Myocyte (in vitro differentiated cells): ENCODE results near the gene ZNF341. TPM values are rescaled to one million over a fixed set of nuclear protein-coding genes. Genes with fewer than 3 reads are reported as not detected.

Experiments
- DNase-seq: peaks from one replicate; pipeline ENCODE4 v3.0.0-alpha.2; 2012; ENCODE audit warnings: low read depth
- total RNA-seq: library from RNA; depleted of rRNA; stranded (reverse); fragments of >200 nt; gene quantifications from 2 replicates; pipeline ENCODE4 v1.2.3, GENCODE V29; 2014

ZNF341 gene
- total RNA-seq, 1 donor from 2014 or later: 2.0 TPM

- DNase-seq: no peak
Measured at GRCh38 chr20:33766686-33767085, 34.9 kb downstream of the ZNF341 start.

GRCh38 chr20:33767777-33768138 is 36.0 kb downstream of the ZNF341 start:
- DNase-seq: no peak

GRCh38 chr20:33769043-33769442 is 37.2 kb downstream of the ZNF341 start:
- no peak for DNase-seq

- DNase-seq: no peak
Measured at GRCh38 chr20:33770005-33770404, 38.2 kb downstream of the ZNF341 start.

GRCh38 chr20:33771938-33772337 is 40.1 kb downstream of the ZNF341 start:
- DNase-seq: no peak

GRCh38 chr20:33772439-33772838 is 40.6 kb downstream of the ZNF341 start:
- no peak for DNase-seq

- DNase-seq: peak; percentile 34
Measured at GRCh38 chr20:33773412-33774089, 41.8 kb downstream of the ZNF341 start.

- DNase-seq: no peak
Measured at GRCh38 chr20:33777816-33778215, 46.0 kb downstream of the ZNF341 start.

GRCh38 chr20:33781133-33781532 is 49.3 kb downstream of the ZNF341 start:
- DNase-seq: no peak

- DNase-seq: no peak
Measured at GRCh38 chr20:33781945-33782344, 50.1 kb downstream of the ZNF341 start.

- no peak for DNase-seq
Measured at GRCh38 chr20:33783256-33783655, 51.5 kb downstream of the ZNF341 start.

- no peak for DNase-seq
Measured at GRCh38 chr20:33783818-33784217, 52.0 kb downstream of the ZNF341 start.

GRCh38 chr20:33784225-33784624 is 52.4 kb downstream of the ZNF341 start:
- no peak for DNase-seq

GRCh38 chr20:33785503-33785902 is 53.7 kb downstream of the ZNF341 start:
- no peak for DNase-seq

- no peak for DNase-seq
Measured at GRCh38 chr20:33787253-33787891, 55.6 kb downstream of the ZNF341 start.

- no peak for DNase-seq
Measured at GRCh38 chr20:33788351-33789049, 56.7 kb downstream of the ZNF341 start.

- peak; percentile 54 for DNase-seq
Measured at GRCh38 chr20:33789109-33789857, 57.5 kb downstream of the ZNF341 start.

- no peak for DNase-seq
Measured at GRCh38 chr20:33789858-33790182, 58.0 kb downstream of the ZNF341 start.

- DNase-seq: no peak
Measured at GRCh38 chr20:33790566-33790965, 58.8 kb downstream of the ZNF341 start.

- DNase-seq: no peak
Measured at GRCh38 chr20:33791021-33791420, 59.2 kb downstream of the ZNF341 start.

GRCh38 chr20:33791540-33791939 is 59.7 kb downstream of the ZNF341 start:
- no peak for DNase-seq
